ENCODE data around the gene TGFB1I1. TPM values are rescaled to one million over a fixed set of nuclear protein-coding genes. Genes with fewer than 3 reads are reported as not detected.

The TGFB1I1 gene
- total and polyA plus RNA-seq, 5 donors = 33.2 to 87.6 (median 48.1) TPM

DNA sequence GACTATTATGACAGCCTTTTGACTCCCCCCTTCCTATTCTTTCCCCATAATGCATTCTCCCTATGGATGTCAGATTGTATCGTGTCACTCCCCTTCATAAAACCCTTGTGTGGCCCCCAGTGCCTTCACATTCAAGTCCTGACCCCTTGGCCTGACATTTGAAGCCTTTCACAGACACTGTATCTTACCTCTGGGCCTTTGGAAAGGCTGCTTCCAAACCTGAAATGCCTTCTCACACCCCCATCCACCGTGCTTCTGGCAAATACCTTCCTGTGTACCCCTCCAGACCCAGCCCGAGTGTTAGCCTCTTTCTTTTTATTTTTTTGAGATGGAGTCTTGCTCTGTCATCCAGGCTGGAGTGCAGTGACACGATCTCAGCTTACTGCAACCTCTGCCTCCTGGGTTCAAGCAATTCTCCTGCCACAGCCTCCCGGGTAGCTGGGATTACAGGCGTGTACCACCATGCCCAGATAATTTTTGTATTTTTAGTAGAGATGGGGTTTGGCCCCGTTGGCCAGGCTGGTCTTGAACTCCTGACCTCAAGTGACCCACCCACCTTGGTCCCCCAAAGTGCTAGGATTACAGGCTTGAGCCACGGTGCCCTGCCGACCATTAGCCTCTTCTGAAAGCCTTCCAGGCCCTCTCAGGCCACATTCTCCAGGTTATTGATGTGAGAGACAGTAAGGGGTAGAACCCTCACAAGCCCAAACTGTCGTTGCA is 10.6 kb upstream of the TGFB1I1 start:
- no peak overlapping the region for H3K27ac ChIP-seq (ENCODE audit: low read length)
- intact Hi-C loops (cut with DNase I) = no loop called here

DNA sequence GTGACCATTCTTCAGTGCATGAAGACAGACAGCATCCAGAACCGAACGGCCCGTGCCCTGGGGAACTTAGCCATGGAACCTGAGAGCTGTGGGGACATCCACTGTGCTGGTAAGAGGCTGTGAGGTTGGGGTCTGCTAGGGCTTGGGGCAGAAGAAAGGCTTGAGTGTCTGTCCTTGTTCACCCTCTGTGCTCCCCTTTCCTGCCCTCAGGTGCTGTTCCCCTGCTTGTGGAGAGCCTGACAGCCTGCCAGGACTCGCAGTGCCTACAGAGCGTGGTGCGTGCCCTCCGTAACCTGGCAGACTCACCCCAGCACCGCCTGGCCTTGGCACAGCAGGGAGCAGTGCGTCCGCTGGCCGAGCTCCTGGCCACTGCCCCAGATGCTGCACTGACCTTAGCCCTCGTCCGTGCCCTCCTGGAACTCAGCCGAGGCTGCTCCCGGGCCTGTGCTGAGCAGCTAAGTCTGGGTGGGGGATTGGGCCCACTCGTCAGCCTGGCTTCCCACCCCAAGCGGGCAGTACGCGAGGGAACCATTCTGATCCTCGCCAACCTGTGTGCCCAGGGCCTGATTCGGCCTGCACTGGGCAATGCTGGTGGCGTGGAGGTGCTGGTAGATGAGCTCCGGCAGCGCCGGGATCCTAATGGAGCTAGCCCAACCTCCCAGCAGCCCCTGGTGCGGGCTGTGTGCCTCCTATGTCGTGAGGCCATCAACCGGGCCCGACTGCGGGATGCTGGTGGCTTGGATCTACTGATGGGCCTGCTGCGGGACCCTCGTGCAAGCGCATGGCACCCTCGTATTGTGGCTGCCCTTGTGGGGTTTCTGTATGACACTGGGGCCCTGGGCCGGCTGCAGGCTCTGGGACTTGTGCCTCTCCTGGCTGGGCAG is 9.8 kb upstream of the TGFB1I1 start:
- 92% methylated on average over 35 of the region's 35 CpGs for WGBS
- no peak for ATAC-seq
- intact Hi-C loops (cut with DNase I) = no loop called here
- no peak overlapping the region for H3K27ac ChIP-seq (ENCODE audit: low read length)
- DNase-seq = no peak
- H3K4me1 ChIP-seq (ENCODE audit: control insufficient read depth, insufficient read depth, low read length) = peaks cover under 1% of the 10 kb centered on the region
- H3K4me3 ChIP-seq (ENCODE audit: low read length) = no peak overlapping the region
- no peaks in the 10 kb centered on the region for H3K27me3 ChIP-seq (ENCODE audit: control insufficient read depth, insufficient read depth)
- no peaks in the 10 kb centered on the region for H3K9me3 ChIP-seq (ENCODE audit: control insufficient read depth, low read length)

More for the DNA sequence above, 10.6 kb upstream of the TGFB1I1 start:
- no peak for ATAC-seq
- Histone ChIP-seq H3K9me3 (ENCODE audit: control insufficient read depth, low read length) (no peaks in the 10 kb centered on the region), H3K4me3 (ENCODE audit: low read length) (no peak overlapping the region), H3K27me3 (ENCODE audit: control insufficient read depth, insufficient read depth) (no peaks in the 10 kb centered on the region), H3K4me1 (ENCODE audit: control insufficient read depth, insufficient read depth, low read length) (peaks cover 4% of the 10 kb centered on the region)
- 87% methylated on average over 10 of the region's 10 CpGs for WGBS
- no peak for DNase-seq

- no peak for DNase-seq
- intact Hi-C loops (cut with DNase I) = no loop called here
- Histone ChIP-seq H3K27me3 (ENCODE audit: control insufficient read depth, insufficient read depth) (no peaks in the 10 kb centered on the region), H3K9me3 (ENCODE audit: control insufficient read depth, low read length) (no peaks in the 10 kb centered on the region), H3K27ac (ENCODE audit: low read length) (no peak overlapping the region), H3K4me1 (ENCODE audit: control insufficient read depth, insufficient read depth, low read length) (no peaks in the 10 kb centered on the region), H3K4me3 (ENCODE audit: low read length) (no peak overlapping the region)
- 96% methylated on average over 36 of the region's 36 CpGs for WGBS
- ATAC-seq = no peak
Measured at GRCh38 chr16:31464348-31464769, 7.6 kb upstream of the TGFB1I1 start.

- WGBS = 91% methylated on average over 17 of the region's 17 CpGs
- H3K27me3 ChIP-seq (ENCODE audit: control insufficient read depth, insufficient read depth) = no peaks in the 10 kb centered on the region
- ATAC-seq = no peak
- no peak overlapping the region for H3K27ac ChIP-seq (ENCODE audit: low read length)
- no peak overlapping the region for H3K4me3 ChIP-seq (ENCODE audit: low read length)
- DNase-seq = no peak
- no peaks in the 10 kb centered on the region for H3K4me1 ChIP-seq (ENCODE audit: control insufficient read depth, insufficient read depth, low read length)
- intact Hi-C loops (cut with DNase I) = no loop called here
- H3K9me3 ChIP-seq (ENCODE audit: control insufficient read depth, low read length) = no peaks in the 10 kb centered on the region
Measured at GRCh38 chr16:31464781-31465260, 7.1 kb upstream of the TGFB1I1 start.

- peak in 1 of 3 donors; percentile 35 for DNase-seq
- no peak overlapping the region for H3K4me3 ChIP-seq (ENCODE audit: low read length)
- no peaks in the 10 kb centered on the region for H3K4me1 ChIP-seq (ENCODE audit: control insufficient read depth, insufficient read depth, low read length)
- no peak for ATAC-seq
- no peaks in the 10 kb centered on the region for H3K9me3 ChIP-seq (ENCODE audit: control insufficient read depth, low read length)
- no peaks in the 10 kb centered on the region for H3K27me3 ChIP-seq (ENCODE audit: control insufficient read depth, insufficient read depth)
- no peak overlapping the region for H3K27ac ChIP-seq (ENCODE audit: low read length)
- intact Hi-C loops (cut with DNase I) = no loop called here
- WGBS = 92% methylated on average over 20 of the region's 20 CpGs
Measured at GRCh38 chr16:31465788-31466370, 6.1 kb upstream of the TGFB1I1 start.

DNA sequence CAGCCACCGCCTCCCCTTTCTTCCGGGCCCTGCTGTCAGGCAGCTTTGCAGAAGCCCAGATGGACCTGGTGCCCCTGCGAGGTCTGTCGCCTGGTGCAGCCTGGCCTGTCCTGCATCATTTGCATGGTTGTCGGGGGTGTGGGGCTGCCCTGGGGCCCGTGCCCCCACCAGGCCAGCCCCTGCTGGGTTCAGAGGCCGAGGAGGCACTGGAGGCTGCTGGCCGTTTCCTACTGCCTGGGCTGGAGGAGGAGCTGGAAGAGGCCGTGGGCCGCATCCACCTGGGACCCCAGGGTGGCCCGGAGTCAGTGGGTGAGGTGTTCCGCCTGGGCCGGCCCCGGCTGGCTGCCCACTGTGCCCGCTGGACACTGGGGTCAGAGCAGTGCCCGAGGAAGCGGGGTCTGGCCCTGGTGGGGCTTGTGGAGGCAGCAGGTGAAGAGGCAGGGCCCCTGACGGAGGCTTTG is 5.5 kb upstream of the TGFB1I1 start:
- no peaks in the 10 kb centered on the region for H3K27me3 ChIP-seq (ENCODE audit: control insufficient read depth, insufficient read depth)
- DNase-seq (peak in 1 of 3 donors; percentile 46), ATAC-seq (peak in 1 of 2 donors; percentile 2)
- WGBS = 94% methylated on average over 18 of the region's 18 CpGs
- H3K4me1 ChIP-seq (ENCODE audit: control insufficient read depth, insufficient read depth, low read length) = peaks cover 4% of the 10 kb centered on the region
- intact Hi-C loops (cut with DNase I) = no loop called here
- H3K27ac ChIP-seq (ENCODE audit: low read length) = no peak overlapping the region
- no peaks in the 10 kb centered on the region for H3K9me3 ChIP-seq (ENCODE audit: control insufficient read depth, low read length)
- no peak overlapping the region for H3K4me3 ChIP-seq (ENCODE audit: low read length)

DNA sequence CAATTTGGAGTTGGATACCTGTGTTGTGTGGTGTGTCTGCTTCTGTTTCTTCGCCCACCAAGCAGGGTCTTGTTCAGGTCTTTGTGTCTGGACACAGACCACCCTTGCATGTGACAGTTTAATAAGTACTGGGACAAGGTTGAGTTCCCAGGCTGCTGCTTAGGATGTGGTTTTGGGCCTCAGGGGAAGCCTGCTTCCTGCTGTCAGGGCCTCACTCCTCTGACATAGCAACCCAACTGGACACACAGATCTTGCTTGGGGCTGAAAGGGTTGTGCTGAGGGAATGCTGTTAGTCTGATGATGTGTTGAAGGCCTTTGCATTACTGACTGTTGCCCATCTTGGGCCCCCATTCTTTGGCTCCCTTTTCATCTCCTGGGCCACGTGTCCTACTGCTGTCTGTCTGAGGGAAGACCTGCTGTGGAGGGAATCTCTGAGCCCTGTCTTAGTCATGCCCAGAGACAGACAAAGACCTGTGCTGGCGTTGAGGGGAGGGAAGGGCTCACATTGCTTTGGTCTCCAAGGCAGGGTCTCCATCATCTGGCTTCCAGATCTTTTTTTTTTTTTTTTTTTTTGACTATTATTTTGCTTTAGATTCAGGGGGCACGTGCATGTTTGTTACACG is 4.7 kb upstream of the TGFB1I1 start:
- H3K4me1 ChIP-seq (ENCODE audit: control insufficient read depth, insufficient read depth, low read length) = peaks cover 5% of the 10 kb centered on the region
- H3K9me3 ChIP-seq (ENCODE audit: control insufficient read depth, low read length) = no peaks in the 10 kb centered on the region
- no peak overlapping the region for H3K27ac ChIP-seq (ENCODE audit: low read length)
- WGBS = 85% methylated on average over 5 of the region's 5 CpGs
- intact Hi-C loops (cut with DNase I) = no loop called here
- no peaks in the 10 kb centered on the region for H3K27me3 ChIP-seq (ENCODE audit: control insufficient read depth, insufficient read depth)
- ATAC-seq = no peak
- no peak for DNase-seq
- no peak overlapping the region for H3K4me3 ChIP-seq (ENCODE audit: low read length)

- ATAC-seq (no peak), DNase-seq (peak in 1 of 3 donors; percentile 3)
- Histone ChIP-seq H3K9me3 (ENCODE audit: control insufficient read depth, low read length) (no peaks in the 10 kb centered on the region), H3K27ac (ENCODE audit: low read length) (no peak overlapping the region), H3K27me3 (ENCODE audit: control insufficient read depth, insufficient read depth) (no peaks in the 10 kb centered on the region), H3K4me3 (ENCODE audit: low read length) (no peak overlapping the region), H3K4me1 (ENCODE audit: control insufficient read depth, insufficient read depth, low read length) (peaks cover 5% of the 10 kb centered on the region)
- intact Hi-C loops (cut with DNase I) = no loop called here
- 86% methylated on average over 5 of the region's 5 CpGs for WGBS
Measured at GRCh38 chr16:31467858-31468257, 4.1 kb upstream of the TGFB1I1 start.

GRCh38 chr16:31470615-31471014 is 1.3 kb upstream of the TGFB1I1 start:
- H3K27me3 ChIP-seq (ENCODE audit: control insufficient read depth, insufficient read depth) = no peaks in the 10 kb centered on the region
- no peak overlapping the region for H3K27ac ChIP-seq (ENCODE audit: low read length)
- DNase-seq (no peak), ATAC-seq (no peak)
- intact Hi-C loops (cut with DNase I) = loop anchor here in 1 of 4 donors (10.0 kb wide), 1 partner anchor 224 kb away; no protein-coding TSS in a partner anchor
- H3K9me3 ChIP-seq (ENCODE audit: control insufficient read depth, low read length) = no peaks in the 10 kb centered on the region
- no peak overlapping the region for H3K4me3 ChIP-seq (ENCODE audit: low read length)
- WGBS = 84% methylated on average over 3 of the region's 3 CpGs
- H3K4me1 ChIP-seq (ENCODE audit: control insufficient read depth, insufficient read depth, low read length) = peaks cover 5% of the 10 kb centered on the region

DNA sequence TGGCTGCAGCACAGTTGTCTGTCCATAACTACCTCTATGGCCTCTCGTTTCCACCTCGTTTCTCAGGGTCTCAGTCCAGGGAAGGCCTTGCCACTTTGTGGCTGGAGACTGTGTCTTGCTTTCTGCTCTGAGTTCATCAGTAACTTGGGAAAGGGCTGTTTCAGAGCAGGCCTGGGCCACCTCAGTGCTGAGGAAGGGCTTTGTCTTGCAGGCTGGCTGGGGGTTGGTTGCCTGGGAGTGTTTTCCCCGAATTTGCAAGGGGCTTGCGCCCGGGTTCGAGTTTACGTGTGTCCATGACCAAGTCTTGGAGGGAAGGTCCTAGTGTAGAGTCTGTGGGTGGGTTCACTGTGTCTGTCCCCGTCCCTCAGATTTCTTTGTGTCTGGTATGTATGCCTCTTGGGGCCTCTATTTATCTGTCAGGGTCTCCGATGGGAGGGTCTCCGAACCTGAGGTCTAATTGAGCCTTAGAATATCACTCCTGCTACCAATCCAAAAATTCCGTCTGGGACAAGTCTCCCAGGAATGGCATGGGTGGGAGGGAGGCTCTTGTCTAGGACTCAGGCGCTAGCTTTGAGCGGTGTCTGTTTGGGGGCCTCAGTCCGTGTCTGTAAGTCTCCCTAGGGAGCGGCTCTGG is 594 bp upstream of the TGFB1I1 start:
- intact Hi-C loops (cut with DNase I) = loop anchor here in 1 of 4 donors (10.0 kb wide), 1 partner anchor 223 kb away; no protein-coding TSS in a partner anchor
- DNase-seq (peak in 1 of 3 donors; percentile 57), ATAC-seq (no peak)
- H3K27ac ChIP-seq (ENCODE audit: low read length) = peak overlapping the region; percentile 49
- H3K9me3 ChIP-seq (ENCODE audit: control insufficient read depth, low read length) = no peaks in the 10 kb centered on the region
- WGBS = 25% methylated on average over 15 of the region's 15 CpGs
- no peaks in the 10 kb centered on the region for H3K27me3 ChIP-seq (ENCODE audit: control insufficient read depth, insufficient read depth)
- H3K4me1 ChIP-seq (ENCODE audit: control insufficient read depth, insufficient read depth, low read length) = peaks cover 5% of the 10 kb centered on the region
- H3K4me3 ChIP-seq (ENCODE audit: low read length) = peak overlapping the region; percentile 80

All from right cardiac atrium (tissue), 5 donors.